GM13976 (cell line): Measurements from ENCODE around the gene TTYH2.

Experiments
- DNase-seq: peaks from one replicate; pipeline ENCODE4 v3.0.0; 2012; ENCODE audit warnings: low spot score
- CTCF ChIP-seq: IDR thresholded peaks from 2 replicates; pipeline ENCODE4 v1.5.1; 2012; ENCODE audit warnings: borderline replicate concordance, mild to moderate bottlenecking; ENCODE audit not compliant: insufficient read depth; ENCODE audit errors: extremely low read depth, missing control alignments, control extremely low read depth
- in situ Hi-C: fragments of 300-500 bp; cut with MboI; formaldehyde crosslinking; loops from one replicate; pipeline ENCODE4 v1.12.0; 2022; ENCODE audit warnings: low sequenced_read_pairs, mixed read lengths, inconsistent platforms; ENCODE audit not compliant: unreplicated experiment

Gene TTYH2

GRCh38 chr17:74290340-74290739, 77.0 kb downstream of the TTYH2 start:
- no peak for TF ChIP-seq CTCF
- in situ Hi-C loops: loop anchor here (10.0 kb wide), 1 partner anchor 74 kb away; the partner anchor contains the start of genes BTBD17 and GPR142
- DNase-seq: no peak

GRCh38 chr17:74292495-74292894, 79.1 kb downstream of the TTYH2 start:
- TF ChIP-seq CTCF: no peak
- no peak for DNase-seq
- in situ Hi-C loops: loop anchor here (10.0 kb wide), 1 partner anchor 72 kb away; the partner anchor contains the start of genes BTBD17 and GPR142

GRCh38 chr17:74295625-74296547, 82.5 kb downstream of the TTYH2 start:
- TF ChIP-seq CTCF: no peak
- no peak for DNase-seq
- in situ Hi-C loops: loop anchor here (10.0 kb wide), 1 partner anchor 69 kb away; the partner anchor contains the start of genes BTBD17 and GPR142

- no peak for DNase-seq
- peak; percentile 41 for TF ChIP-seq CTCF
- in situ Hi-C loops: loop anchor here (10.0 kb wide), 1 partner anchor 68 kb away; the partner anchor contains the start of genes BTBD17 and GPR142
Observed at GRCh38 chr17:74296548-74296936, 83.2 kb downstream of the TTYH2 start.

- in situ Hi-C loops: loop anchor here (10.0 kb wide), 1 partner anchor 67 kb away; the partner anchor contains the start of genes BTBD17 and GPR142
- no peak for DNase-seq
- no peak for TF ChIP-seq CTCF
Observed at GRCh38 chr17:74297941-74298340, 84.6 kb downstream of the TTYH2 start.

GRCh38 chr17:74298778-74299177, 85.4 kb downstream of the TTYH2 start:
- in situ Hi-C loops: loop anchor here (10.0 kb wide), 1 partner anchor 66 kb away; the partner anchor contains the start of genes BTBD17 and GPR142
- no peak for TF ChIP-seq CTCF
- no peak for DNase-seq
